CD4-positive, alpha-beta T cell (primary cell): ENCODE data around the gene TNIK. TPM values are rescaled to one million over a fixed set of nuclear protein-coding genes. Genes with fewer than 3 reads are reported as not detected.

ENCODE experiments used
- ATAC-seq: fragments of 200-7000 bp; cut with Tn5 transposase; one replicate; pipeline ENCODE4 v1.10.0; 2022; ENCODE audit warnings: mild to moderate bottlenecking; ENCODE audit not compliant: poor library complexity
- CTCF ChIA-PET: fragments of 350-600 bp; sonication (Branson Sonifier 250); formaldehyde crosslinking; loops from one replicate; lab custom pipeline; 2021; ENCODE audit warnings: antibody characterized with exemption, inconsistent platforms; lab: Charles Lee
- POLR2A ChIA-PET: fragments of 350-600 bp; sonication (Branson Sonifier 250); formaldehyde crosslinking; loops from one replicate; lab custom pipeline; 2021; ENCODE audit warnings: antibody characterized with exemption, inconsistent platforms; lab: Charles Lee
- DNase-seq, 14 experiments: peaks; one replicate each; pipeline ENCODE4 v3.0.0-alpha.2; 2013 to 2020; ENCODE audit warnings: mixed read lengths in 2 of 14
- H3K27ac ChIP-seq, 2 donors: one replicate each; pipeline versions ENCODE4 v1.5.1 to v1.7.0; 2013; ENCODE audit warnings: low read length in 2 of 2, low read depth in 1 of 2, mild to moderate bottlenecking in 1 of 2
- H3K27me3 ChIP-seq, 2 experiments: 1 replicate in 1 of 2; 2 replicates in 1 of 2; pipeline versions ENCODE4 v1.6.1 to v1.7.0; 2013; ENCODE audit warnings: low read length in 2 of 2, control low read depth in 1 of 2, mild to moderate bottlenecking in 1 of 2, moderate library complexity in 1 of 2; ENCODE audit not compliant: insufficient read depth in 2 of 2, control insufficient read depth in 1 of 2
- H3K36me3 ChIP-seq: one replicate; pipeline ENCODE4 v1.6.1; 2013; ENCODE audit warnings: low read length, control low read depth; ENCODE audit not compliant: insufficient read depth
- H3K4me1 ChIP-seq: one replicate; pipeline ENCODE4 v1.6.1; 2013; ENCODE audit warnings: low read length, control low read depth; ENCODE audit not compliant: insufficient read depth
- H3K4me3 ChIP-seq: one replicate; pipeline ENCODE4 v1.5.1; 2013; ENCODE audit warnings: mild to moderate bottlenecking, low read length, moderate library complexity
- H3K9me3 ChIP-seq, 2 experiments: 1 replicate in 1 of 2; 2 replicates in 1 of 2; pipeline versions ENCODE4 v1.6.1 to v1.7.0; 2013; ENCODE audit warnings: low read length in 2 of 2, mild to moderate bottlenecking in 2 of 2, control low read depth in 1 of 2, moderate library complexity in 1 of 2; ENCODE audit not compliant: control insufficient read depth in 1 of 2, insufficient read depth in 1 of 2
- H3K27ac Mint-ChIP-seq: one replicate; pipeline ENCODE4 v1.8.0; 2020; ENCODE audit warnings: mixed read lengths
- H3K27me3 Mint-ChIP-seq: one replicate; pipeline ENCODE4 v1.8.0; 2021; ENCODE audit warnings: mixed read lengths
- H3K36me3 Mint-ChIP-seq: one replicate; pipeline ENCODE4 v1.8.0; 2021; ENCODE audit warnings: low read depth, mixed read lengths
- H3K4me1 Mint-ChIP-seq: one replicate; pipeline ENCODE4 v1.8.0; 2021; ENCODE audit warnings: low read depth, mixed read lengths
- H3K4me3 Mint-ChIP-seq: one replicate; pipeline ENCODE4 v1.8.0; 2020; ENCODE audit warnings: mild to moderate bottlenecking, mixed read lengths
- H3K9me3 Mint-ChIP-seq: one replicate; pipeline ENCODE4 v1.8.0; 2020; ENCODE audit warnings: mixed read lengths
- CTCF ChIP-seq: fragments of 200-600 bp; IDR thresholded peaks from one replicate; pipeline ENCODE4 v1.8.0; 2022; ENCODE audit warnings: antibody characterized with exemption, mild to moderate bottlenecking
- intact Hi-C, 2 experiments: fragments of 100-400 bp; cut with DNase I in 1 of 2; cut with micrococcal nuclease in 1 of 2; formaldehyde crosslinking; loops; one replicate each; pipeline versions ENCODE4 v1.15.1 to v1.9.0; 2023 to 2025; cut with DNase I, micrococcal nuclease
- total RNA-seq, 174 experiments: library from RNA in 2 of 174; stranded (reverse) in 2 of 174; gene quantifications; one replicate each; pipeline ENCODE4 v1.2.3 and lab custom pipeline; 2021 to 2026

TNIK gene
- total RNA-seq, 2 experiments from 2014 or later = 71.0 to 78.3 TPM

GRCh38 chr3:171328419-171329082 is 131.7 kb downstream of the TNIK start:
- ChIA-PET CTCF (interaction anchor here (0.6 to 2.0 kb wide), 3 partner anchors 18 to 133 kb away, joined by 3 to 8 read pairs (median 4); no protein-coding TSS in a partner anchor), POLR2A (interaction anchor here (0.6 to 1.6 kb wide), 5 partner anchors 19 to 77 kb away, joined by 3 to 9 read pairs (median 3); no protein-coding TSS in a partner anchor)
- Histone ChIP-seq H3K36me3 (no peaks in the 10 kb centered on the region), H3K27me3 (no peaks in the 10 kb centered on the region), H3K9me3 (peaks cover 0 to 4% of the 10 kb centered on the region in 2 experiments), H3K4me1 (peaks cover 17% of the 10 kb centered on the region), H3K4me3 (no peak overlapping the region), H3K27ac (no peak overlapping the region)
- ATAC-seq = peak; percentile 98
- DNase-seq = peak in 13 of 14 experiments; percentile 22 to 83 (median 40)
- Mint-ChIP-seq H3K27ac (peak overlapping the region; percentile 14), H3K4me1 (peaks cover 71% of the 10 kb centered on the region), H3K27me3 (no peaks in the 10 kb centered on the region), H3K36me3 (peaks cover 4% of the 10 kb centered on the region), H3K9me3 (no peaks in the 10 kb centered on the region), H3K4me3 (peak overlapping the region; percentile 3)
- intact Hi-C loops = loop anchor here in 1 of 2 experiments (5.0 to 10.0 kb wide), 3 partner anchors 74 to 239 kb away; partner anchors contain the start of gene TNIK
- TF ChIP-seq CTCF = peak; percentile 35

GRCh38 chr3:171327441-171328174 is 132.6 kb downstream of the TNIK start:
- H3K4me1 Mint-ChIP-seq = peaks cover 77% of the 10 kb centered on the region

More at GRCh38 chr3:171327441-171328174, 132.6 kb downstream of the TNIK start:
- CTCF ChIA-PET = interaction anchor here (0.8 kb wide), 1 partner anchor 52 kb away, joined by 4 read pairs; no protein-coding TSS in a partner anchor
- no peaks in the 10 kb centered on the region for H3K9me3 Mint-ChIP-seq
- Histone ChIP-seq H3K9me3 (peaks cover 0 to 4% of the 10 kb centered on the region in 2 experiments), H3K4me3 (no peak overlapping the region), H3K27ac (no peak overlapping the region), H3K36me3 (no peaks in the 10 kb centered on the region), H3K27me3 (no peaks in the 10 kb centered on the region), H3K4me1 (peaks cover 17% of the 10 kb centered on the region)
- intact Hi-C loops = loop anchor here in 1 of 2 experiments (5.0 to 10.0 kb wide), 3 partner anchors 73 to 240 kb away; partner anchors contain the start of gene TNIK
- TF ChIP-seq CTCF = no peak
- POLR2A ChIA-PET = interaction anchor here (0.6 to 1.2 kb wide), 2 partner anchors 72 to 123 kb away, joined by 3 to 9 read pairs; no protein-coding TSS in a partner anchor
- H3K36me3 Mint-ChIP-seq = peaks cover 4% of the 10 kb centered on the region
- H3K4me3 Mint-ChIP-seq = no peak overlapping the region
- peak overlapping the region; percentile 15 for H3K27ac Mint-ChIP-seq
- no peak for ATAC-seq
- DNase-seq = no peak
- H3K27me3 Mint-ChIP-seq = no peaks in the 10 kb centered on the region
